GM10266 (cell line): ENCODE measurements around the gene PTPRN.

Experiments
- DNase-seq: peaks from one replicate; pipeline ENCODE4 v3.0.0; 2012; ENCODE audit errors: extremely low spot score
- TF ChIP-seq, protein P1 (sequence below): IDR thresholded peaks from 2 replicates; pipeline ENCODE4 v1.5.1; 2012; ENCODE audit warnings: mild to moderate bottlenecking, low read depth; ENCODE audit not compliant: control insufficient read depth, insufficient read depth; ENCODE audit errors: missing control alignments

Gene PTPRN

DNA sequence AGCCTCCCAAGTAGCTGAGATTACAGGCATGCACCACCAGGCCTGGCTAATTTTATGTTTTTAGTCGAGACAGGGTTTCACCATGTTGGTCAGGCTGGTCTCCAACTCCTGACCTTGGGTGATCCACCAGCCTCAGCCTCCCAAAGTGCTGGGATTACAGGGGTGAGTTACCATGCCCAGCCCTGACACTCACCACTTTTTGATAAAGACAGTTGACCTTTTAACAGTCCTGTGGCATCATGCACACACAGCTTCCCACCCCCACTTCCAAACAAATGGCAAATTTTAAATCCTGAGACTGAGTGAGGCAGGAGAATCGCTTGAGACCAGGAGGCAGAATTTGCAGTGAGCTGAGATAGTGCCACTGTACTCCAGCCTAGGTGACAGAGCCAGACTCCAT lies 36.2 kb downstream of the PTPRN start:
- TF ChIP-seq, protein P1, sequence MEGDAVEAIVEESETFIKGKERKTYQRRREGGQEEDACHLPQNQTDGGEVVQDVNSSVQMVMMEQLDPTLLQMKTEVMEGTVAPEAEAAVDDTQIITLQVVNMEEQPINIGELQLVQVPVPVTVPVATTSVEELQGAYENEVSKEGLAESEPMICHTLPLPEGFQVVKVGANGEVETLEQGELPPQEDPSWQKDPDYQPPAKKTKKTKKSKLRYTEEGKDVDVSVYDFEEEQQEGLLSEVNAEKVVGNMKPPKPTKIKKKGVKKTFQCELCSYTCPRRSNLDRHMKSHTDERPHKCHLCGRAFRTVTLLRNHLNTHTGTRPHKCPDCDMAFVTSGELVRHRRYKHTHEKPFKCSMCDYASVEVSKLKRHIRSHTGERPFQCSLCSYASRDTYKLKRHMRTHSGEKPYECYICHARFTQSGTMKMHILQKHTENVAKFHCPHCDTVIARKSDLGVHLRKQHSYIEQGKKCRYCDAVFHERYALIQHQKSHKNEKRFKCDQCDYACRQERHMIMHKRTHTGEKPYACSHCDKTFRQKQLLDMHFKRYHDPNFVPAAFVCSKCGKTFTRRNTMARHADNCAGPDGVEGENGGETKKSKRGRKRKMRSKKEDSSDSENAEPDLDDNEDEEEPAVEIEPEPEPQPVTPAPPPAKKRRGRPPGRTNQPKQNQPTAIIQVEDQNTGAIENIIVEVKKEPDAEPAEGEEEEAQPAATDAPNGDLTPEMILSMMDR = no peak
- no peak for DNase-seq

DNA sequence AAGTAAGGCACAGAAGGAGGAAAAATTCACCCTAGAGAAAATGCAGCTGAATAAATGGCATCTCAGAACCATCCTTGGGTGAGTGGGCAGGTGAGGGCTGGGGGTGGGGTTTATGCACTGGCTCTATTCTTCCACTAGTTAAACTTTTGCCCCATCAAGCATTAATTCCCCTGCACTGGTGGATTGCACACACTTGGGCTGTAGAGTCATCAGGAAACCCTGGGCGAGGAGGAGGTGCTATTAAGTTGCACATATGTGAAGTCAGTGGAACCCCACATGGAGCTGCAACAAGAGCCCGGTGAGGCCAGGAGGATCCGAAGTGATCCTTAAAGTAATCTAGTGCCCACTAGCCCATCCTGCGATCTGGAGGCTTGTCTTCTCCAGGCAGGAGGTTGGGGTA lies 36.8 kb downstream of the PTPRN start:
- TF ChIP-seq, protein P1 = no peak
- no peak for DNase-seq

DNA sequence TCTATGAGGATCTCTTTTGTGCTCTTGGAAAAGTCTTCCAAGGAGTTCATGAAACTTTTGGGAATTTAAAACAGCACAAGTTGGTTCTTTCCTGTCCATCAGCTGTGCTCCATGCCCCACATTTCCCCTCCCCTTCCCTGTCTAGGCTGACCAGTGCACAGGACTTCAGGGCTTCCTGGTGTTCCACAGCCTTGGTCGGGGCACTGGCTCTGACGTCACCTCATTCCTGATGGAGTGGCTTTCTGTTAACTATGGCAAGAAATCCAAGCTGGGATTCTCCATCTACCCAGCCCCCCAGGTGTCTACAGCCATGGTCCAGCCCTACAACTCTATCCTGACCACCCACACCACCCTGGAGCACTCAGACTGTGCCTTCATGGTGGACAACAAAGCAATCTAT lies 38.2 kb downstream of the PTPRN start:
- DNase-seq = no peak
- TF ChIP-seq, protein P1 = no peak

DNA sequence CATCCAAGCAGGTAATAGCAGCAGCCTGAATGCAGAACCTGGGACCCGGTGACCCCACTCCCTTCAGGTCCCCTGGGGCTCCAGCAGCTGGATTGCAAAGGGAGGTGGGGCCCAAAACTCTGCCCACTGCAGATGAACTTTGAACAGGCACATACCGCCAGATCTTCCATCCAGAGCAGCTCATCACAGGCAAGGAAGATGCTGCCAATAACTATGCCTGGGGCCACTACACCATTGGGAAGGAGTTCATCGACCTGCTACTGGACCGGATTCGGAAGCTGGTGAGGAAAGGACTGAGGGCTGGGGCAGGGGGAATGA lies 39.2 kb downstream of the PTPRN start:
- TF ChIP-seq, protein P1 = no peak
- no peak for DNase-seq

DNA sequence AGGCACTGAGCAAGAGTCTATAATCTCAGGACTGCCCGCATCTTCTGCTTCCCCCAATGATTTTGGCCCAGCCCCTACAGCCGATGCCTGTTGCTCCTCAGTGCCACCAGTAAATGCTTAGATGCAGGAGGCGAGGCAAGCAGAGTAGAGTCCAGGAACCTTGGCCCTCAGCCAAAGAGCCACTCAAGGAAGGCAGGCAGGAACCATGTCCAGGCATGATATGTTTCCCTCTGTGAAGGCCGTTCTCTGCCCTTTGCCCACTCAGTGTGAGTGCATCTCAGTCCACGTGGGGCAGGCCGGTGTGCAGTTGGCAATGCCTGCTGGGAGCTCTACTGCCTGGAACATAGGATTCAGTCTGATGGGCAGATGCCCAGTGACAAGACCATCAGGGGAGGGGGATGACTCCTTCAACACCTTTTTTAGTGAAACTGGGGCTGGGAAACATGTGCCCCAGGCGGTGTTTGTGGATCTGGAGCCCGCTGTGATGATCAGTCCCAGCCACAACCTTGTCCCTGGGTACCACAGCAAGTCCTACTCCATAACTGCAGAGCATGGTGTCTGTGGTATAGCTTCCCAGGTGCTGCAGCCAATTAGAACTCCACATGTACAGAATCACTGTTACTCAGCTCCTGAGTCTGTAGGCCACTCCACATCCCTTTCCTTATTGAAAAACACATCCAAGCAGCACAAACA lies 39.7 kb downstream of the PTPRN start:
- DNase-seq = no peak
- TF ChIP-seq, protein P1 = no peak

DNA sequence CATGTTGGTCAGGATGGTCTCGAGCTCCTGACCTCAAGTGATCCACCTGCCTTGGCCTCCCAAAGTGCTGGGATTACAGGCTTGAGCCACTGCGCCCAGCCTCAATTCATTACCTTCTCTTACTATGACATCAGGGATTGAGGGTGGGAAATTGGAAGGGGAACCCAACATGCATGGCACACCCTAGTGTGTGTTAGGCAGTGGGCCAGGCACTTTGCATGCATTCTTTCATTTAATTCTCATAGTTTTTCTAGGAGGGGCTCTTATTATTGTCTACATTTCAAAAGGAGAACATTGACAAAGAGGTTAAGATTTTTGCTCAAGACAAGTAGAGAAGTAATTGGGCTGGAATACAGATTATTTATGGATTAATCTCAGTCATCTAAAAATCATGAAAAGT lies 40.9 kb downstream of the PTPRN start:
- no peak for DNase-seq
- TF ChIP-seq, protein P1 = no peak

DNA sequence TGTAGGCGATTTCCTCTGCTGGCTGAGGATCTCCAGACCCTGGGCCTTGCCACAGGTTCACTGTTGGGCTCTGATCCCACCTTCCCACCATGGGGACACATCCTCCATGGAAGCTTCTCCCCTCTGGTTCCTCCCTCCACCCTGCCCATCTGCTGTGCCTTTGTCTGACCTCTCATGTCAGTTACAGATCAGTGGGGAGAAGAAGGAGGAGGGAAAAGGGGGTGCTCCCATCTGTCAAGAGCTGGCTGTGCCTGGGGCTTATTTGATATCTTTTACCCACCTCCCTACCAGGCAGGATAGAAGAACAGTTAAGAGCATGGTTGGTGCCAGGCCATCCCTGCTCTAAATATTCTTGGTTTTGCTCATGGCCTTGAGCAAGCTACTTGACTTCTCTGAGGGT lies 42.3 kb downstream of the PTPRN start:
- no peak for DNase-seq
- TF ChIP-seq, protein P1 = no peak
